GM19351 (cell line): Measurements from ENCODE around the gene SUN5.

Experiments used
- ATAC-seq: cut with Tn5 transposase; IDR thresholded peaks from one replicate; pipeline ENCODE4 v1.9.1; 2021; ENCODE audit warnings: mild to moderate bottlenecking, moderate library complexity; ENCODE audit not compliant: unreplicated experiment

SUN5 gene

DNA sequence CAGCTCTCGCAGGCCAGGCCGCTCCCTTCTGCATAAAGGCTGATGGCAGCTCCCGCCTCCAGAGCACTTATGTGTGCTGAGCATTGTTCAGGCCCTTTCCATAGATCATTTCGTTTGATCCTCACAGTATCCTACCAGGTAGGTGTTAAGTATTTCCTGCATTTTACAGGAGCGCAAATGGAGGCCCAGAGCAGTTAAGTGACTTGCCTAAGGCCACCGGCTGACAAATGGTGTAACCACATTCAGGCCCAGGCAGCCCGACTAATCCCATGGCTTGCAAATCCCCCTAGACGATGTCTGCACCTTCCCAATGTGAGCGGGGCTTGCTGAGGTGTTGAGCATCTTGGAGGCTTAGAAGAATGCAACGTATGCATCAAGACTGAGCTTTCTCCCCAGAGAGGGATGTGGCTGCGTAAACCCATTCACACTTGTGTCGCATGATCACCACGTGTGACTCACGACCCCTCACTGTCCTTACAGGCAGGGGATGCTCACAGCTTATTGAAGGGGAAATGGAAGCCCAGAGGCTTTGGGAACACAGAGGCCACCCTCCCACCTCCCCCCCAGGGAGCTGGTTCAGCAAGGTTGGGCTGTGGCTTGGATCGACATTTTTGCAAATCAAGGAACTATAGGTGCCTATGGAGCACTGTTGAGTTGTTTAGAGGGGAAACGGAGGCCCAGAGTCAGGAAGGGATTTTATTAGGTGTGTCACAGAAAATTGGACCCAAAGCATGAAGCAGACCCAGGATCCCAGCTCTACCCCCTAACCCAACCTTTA is 10.3 kb upstream of the SUN5 start:
- ATAC-seq: no peak

DNA sequence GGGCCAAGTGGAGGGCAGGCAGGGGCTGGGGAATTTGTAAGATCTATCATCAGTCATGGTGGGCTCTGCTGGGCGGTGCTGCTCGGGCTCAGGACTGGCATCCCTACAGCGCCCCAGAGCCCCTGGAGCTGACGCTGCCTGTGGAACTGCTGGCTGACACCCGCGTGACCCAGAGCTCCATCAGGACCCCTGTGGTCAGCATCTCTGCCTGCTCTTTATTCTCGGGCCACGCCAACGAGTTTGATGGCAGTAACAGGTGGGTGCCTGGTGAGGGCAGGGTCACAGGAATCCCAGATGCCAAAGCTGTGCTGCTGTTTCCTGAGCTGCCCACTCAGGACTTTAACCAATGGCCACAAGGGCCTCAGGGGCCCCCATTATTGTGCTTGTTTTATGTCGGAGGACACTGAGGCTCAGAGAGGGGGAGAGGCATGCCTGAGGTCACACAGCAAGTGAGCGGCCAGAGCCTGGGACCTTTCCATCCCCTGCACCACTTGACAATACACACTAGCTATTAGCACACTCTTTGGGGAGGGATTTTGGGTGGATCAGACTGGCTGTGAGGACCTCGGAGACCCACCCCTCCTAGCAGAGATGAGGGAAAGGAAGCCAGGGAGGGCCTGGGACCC is 9.6 kb upstream of the SUN5 start:
- no peak for ATAC-seq

DNA sequence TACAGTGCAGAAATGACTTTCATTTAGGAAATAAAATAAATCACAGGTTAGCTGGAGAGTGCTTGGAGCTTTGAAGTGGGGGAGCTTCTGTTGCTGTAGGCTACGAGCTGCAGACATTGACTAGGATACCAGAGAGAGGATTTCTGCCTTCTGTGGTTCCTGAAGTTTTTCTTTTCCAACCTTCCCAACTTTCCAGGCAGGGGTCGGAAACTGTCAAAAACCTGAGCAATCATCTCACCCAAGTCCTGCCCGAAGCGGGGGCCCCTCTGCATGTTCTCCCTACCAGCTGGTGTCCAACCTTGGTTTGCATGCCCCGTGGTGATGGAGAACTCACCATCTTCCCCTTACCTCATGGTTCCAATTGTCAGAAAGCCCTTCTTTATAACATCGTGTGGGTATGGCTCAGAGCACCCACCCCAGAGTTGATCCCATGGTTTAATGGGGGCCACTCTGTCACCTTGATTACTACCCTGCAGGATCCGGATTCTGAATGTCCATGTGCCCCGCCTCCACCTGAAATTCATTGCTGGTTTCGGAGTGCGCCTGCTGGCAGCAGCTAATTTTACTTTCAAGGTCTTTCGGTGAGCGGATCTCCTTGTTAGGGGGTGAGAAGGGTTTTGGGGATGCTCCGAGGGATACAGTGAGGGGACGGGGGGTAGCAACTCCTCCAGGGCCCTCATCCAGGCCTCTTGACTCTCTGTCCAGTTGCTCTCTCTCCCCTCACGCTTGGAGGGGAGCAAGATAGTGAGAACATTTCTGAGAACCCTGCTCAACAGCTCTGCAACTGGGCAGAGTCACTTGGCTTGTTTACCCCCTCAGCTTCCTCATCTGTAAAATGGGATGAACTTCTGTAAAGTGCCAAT is 8.3 kb upstream of the SUN5 start:
- no peak for ATAC-seq

DNA sequence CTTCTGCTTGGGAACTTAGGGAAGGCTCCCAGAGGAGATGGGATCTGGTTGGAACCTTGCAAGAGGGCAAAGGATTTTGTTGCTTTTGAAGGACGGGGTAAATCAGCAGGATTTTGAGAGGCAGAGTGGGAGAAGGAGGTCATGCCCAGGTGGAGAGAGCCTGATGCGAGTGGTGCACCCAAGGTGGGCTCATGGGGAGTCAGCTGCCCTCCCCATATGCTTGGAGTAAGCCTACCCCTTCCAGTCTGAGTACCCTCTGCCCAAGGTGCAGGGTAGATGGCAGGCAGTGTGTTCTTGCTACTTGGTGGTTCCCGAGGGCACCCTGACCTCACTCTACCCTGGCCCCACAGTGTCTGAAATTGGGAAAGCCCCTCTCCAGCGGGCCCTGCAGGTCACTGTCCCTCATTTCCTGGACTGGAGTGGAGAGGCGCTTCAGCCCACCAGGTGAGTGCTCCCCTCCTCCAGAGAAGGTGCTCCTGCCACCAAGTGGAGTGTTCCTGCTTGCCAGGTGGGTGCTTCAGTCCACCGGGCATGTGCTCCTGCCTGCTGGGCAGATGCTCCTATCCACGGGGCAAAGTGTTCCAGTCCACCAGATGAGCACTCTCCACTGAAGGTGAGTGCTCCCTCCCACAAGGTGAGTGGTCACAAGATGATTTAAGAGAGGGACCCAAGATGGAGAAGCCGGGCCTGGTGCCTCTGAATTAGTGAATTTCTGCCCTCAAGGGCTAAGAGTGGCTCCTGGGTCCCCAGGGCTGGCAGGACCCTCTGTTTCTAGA is 6.6 kb upstream of the SUN5 start:
- no peak for ATAC-seq

DNA sequence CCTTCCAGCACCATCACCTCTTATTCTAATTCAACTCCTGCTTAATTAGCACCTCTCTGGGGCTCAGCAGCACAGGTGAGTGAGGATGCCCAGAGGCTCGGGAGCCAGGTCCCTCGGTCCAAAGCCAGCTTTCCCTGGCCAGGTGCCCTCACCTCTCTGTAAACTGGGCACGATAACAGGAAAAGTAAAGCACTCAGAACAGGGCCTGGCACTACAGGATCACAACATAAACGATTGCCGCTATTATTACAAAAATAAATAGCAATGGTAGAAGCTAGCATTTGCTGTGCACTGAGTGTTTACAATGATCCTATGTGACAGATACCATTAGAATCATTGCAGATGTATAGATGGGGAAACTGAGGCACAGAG is 5.9 kb upstream of the SUN5 start:
- ATAC-seq: no peak

DNA sequence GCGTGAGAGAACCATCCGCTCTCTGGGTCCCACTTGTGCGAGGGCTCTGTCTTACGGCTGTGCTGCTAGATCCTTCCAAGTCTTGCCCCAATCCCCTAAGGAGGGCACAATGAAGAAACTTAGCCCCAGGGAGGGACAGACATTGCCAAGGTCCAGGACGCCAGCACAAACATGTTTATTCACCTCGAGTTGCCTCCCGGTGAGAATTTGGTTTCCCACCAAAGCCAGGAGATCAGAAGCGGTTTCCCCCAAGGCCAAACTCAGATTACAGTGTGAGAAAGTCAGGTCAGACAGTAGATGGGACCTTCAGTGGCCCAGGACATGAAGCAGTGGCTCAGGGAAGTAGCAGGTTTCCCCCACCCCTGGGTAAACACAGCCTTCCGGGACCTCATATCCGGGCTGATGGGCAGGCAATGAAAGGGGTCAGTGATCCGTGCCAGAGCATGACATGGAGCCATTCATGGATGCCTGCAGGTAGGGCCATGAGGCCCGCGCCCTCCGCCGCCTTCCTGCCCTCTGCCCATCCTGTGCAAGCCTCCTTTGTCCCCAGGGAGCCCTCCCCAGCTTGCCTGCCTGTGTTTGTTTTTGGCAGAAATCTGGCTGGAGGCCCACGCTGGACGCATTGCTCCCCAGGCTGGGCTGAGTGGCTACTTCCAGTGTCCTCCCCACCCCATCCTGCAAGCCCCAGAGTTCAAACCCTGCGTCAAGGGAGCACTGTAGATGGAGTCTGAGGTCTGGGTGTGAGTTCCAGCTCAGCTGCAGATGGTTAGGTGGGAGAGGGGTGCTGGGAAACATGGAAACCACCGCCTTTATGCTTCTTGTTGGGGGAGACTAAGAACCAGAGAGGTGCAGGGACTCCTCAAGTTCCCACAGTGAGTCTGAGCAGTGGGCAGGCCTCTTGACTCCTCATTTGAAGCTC is 5.2 kb upstream of the SUN5 start:
- ATAC-seq: no peak

DNA sequence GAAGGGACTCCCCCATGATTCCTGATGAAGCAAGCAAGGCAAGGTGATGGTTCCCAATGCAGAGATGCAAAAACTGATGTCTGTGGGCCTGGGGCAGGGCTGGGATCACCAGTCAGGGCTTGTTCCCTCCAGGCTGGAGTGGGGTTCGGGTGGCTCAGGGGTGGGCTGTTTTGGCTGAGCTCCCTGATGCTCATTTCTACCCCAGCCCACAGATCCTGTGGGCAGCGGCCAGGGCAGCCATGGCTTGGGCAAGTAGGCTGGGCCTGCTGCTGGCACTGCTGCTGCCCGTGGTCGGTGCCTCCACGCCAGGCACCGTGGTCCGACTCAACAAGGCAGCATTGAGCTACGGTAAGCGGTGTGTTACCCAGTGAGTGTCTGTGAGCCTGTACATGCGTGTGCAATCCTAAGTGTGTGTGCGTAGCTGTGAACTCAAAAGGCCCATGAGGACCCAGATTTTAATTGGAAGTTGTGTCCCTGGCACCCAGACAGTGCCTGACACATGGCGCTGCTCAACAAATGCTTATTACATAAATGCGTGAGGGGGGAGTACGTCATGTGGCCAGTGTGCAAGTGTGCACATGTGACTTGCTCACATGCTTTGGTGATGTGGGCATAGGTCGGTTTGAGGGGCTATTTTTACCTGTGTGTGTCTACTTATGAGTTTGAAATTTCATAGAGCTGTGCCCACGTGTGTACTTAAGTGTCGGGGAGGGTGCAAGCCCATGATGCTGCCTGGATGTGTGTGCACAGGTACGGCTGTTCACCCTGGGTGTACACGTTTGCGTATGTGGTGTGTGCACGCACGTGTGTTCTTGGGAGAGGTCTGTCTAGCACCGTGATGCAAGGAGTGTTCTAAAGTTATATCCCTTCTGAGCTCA is 4.3 kb upstream of the SUN5 start:
- ATAC-seq: no peak

DNA sequence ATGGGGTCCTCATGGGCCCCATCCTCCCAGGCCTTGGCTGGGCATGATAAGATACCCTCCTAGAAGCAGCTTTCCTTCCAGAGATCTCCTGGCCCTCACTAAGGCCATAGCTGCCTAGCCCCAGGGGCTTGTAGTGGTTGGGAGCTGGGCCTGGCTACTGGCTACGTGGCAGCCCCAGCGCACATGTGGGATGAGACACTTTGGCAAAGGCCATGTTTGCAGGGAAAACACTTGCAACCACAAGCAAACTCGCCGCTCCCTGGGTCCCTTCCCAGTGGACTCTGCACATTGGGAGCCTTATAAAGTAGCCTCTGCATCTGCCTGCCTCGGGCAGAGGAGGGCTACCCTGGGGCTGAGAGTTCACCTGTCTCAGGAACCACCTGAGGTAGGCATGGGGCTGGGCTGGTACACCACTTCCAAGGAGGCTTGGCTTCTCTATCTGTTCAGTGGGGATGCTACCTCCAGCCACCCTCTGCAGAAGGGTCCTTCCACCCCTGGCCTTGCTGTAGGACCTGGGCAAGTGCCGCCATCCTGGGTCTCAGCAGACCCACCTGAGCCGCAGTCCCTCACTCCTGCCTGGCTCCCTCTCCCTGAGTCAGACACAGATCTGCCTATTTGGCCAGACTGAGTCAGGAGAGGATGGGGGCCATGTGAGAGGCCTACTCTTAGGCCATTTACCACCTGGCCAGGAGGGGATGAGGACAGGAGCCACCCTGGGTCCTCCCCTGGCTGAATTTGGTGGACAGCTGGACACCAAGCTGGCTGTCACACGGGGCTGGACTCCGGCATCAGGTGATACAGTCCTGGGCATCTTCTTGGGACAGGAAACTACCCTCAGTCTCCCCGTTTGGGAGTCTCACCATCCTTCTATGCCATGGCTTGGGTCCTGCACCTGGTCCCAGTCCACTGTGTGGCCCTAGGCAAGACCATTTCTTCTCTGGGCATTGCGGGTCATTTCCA is 3.4 kb upstream of the SUN5 start, which contains the start of gene BPIFB2:
Gene BPIFB2 (plus strand): TSS at position 329 of the 960 bp plus-strand sequence. CDS start 871 bp downstream, outside the sequence.
- no peak for ATAC-seq

DNA sequence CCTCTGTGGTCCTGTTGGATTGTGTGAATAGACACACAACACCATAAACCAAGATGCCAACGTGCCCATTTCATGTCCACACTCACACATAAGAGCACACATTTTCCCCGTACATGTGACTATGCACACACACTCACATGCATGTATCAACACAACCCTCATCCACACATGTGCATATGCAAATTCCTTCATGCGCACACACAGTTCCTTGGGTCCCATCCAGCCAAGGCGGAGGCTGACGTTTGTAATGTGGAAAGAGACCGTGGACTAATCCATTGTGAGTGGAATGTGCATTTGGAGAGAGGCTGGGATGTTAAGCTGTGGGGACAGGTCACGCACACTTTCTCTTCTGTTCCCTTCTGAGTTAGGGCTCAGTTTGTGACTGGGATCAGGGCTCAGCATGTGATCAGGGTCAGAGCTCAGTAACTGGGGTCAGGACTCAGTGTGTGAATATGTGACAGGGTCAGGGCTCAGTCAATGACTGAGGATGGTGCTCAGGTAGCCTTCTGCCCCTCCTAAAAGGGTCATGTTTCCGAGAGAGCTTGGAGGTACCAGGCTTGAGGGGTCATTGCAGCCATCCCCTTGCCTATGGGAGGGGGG is 2.6 kb upstream of the SUN5 start:
- ATAC-seq: no peak

DNA sequence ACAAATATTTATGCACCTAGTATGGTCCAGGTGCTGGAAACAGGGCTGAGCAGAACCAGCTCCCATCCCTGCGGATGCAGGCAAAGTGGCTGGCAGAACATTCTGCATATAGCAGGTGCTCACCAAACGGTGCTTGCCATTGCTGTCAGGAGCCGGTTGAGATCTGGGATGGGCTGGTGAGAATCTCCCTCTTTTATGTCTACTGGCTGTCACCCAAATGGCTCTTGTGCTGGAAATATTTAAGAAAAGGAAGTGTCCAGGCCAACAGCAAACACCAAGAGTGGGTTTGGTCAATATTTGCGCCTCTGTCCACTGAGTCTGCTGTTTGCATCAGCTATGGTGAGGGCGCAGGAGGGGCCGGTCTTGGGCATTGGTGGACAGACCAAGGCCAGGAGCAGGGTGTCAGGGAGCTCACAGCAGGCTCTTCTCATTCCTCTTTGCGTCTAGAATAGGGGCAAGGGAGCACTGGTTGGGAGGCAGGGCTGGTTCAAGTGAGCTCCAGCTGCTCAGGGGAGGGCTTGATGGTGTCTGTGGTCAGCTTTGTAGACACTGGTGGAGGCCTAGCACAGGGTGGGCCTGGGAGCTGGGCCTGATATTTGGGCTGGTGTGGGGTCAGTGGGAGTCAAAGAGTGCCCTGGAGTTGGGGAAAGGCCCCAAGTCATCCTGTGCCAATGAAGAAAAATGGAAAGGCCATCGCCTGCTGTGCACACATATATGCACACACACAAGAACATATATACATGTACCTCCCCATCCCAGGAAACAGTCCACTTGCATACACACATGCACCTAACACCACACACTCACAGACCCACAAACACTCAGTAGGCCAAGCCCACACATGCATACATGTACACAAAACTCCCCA is 1.9 kb upstream of the SUN5 start:
- ATAC-seq: no peak

DNA sequence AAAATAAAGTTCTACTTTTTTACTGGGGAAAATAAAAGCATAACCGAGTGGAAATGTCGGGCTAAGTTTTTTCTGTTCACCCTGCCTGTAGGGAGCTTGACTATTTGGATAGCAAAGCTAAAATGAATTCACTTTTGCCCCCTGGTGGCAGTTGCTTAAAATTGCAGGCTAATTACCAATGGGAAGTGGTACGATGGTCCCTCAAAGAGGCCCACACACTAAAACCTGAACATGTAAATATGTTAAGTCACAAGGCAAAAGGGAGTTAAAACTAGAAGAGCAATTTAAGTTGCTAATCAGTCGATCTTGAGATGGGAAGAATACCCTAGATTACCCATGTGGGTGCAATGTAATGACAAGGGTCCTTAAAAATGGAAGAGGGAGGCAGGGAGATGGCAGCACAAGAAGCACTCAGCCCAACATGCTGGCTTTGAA is 916 bp upstream of the SUN5 start:
- ATAC-seq: no peak

DNA sequence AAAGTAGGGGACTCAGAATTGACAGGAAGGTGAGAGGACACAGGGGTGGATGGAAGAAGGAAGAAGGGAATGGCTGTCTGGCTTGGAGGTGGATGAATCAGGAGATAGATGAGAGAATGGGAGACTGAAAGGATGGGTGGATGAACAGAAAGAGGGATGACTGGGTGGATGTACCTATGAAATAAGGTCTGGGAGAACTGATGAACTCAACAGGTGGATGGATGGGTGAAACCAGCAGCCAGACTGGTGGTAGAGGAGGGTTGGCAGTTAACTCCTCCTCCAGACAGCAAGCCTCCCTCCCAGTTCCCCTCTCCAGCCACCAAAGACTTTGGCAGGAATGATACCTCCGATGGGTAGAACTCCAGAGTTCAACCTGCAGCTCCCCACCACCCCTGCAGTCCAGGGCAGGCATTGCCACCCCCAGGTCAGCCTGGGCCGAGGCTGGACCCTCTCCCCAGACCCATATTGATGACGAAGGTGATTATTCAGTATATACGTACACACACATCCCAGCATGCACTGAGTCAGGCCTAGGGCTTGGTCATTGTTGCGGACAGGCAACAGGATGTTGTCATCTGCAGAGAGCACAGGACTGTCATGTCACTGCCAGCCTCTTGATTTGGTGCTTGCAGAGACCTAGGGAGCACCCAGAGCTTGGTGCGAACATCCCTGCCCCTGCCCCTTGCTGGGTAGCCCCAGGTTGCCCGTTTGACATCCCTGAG is 2.0 kb downstream of the SUN5 start:
- no peak for ATAC-seq

DNA sequence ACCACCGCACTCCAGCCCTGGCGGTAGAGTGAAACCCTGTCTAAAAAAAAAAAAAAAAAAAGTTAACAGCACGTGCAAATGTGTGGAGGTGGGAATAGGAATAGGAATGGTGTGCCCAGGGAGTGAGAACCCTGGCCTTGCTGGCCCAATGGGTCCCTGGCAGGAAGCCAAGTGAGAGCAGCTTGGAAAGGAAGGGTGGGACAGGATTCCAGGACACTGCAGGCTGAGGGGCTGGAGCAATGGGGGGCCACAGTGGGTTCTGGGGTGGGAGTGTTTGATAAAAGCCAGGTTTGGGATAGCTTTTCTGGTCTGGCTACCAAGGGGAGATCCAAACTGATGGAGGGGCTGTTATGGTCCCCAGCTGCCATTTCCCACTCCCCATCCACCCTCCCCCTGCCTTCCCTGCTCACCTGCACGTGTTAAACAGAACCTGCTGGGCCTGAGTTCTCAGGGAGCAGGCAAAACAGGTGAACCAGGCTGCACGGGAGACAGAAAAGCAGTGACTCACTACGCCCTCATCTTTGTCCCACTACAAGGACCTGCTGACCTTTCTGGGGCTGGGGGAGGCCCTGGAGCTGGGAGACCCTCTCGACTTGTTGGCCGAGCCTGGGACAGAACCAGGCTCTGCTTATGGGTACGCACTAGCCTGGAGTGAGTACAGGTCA is 3.3 kb downstream of the SUN5 start:
- no peak for ATAC-seq

DNA sequence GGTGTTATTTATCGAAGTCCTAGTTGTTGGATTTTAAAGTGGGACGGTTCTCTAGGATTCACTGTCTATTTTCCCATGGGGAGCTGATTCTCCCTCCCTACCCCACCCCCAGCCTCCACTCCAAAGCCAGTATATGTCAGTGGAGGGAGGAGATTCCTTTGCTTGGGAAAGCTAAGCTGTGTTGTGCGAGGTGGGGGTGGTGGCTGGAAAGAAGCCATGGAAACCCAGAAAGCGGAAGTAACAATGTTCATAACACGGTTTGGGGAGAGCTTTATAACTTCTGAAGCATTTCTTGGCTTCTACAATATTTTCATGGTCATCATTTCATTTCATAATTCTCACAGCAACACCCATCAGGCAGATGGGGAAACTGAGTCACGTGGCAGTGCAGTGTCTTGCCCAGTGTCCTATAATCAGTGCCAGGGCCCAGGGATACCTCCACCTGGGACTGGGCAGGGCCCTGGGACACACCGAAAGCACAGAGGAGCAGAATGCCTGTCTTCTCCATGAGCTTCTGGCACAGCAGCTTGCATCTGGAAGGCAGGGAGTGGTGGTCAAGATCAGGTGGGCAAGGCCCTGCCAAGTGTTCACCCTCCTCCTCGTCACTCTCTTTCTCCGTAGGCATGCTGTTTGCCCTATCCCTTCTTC is 4.5 kb downstream of the SUN5 start:
- ATAC-seq: no peak

DNA sequence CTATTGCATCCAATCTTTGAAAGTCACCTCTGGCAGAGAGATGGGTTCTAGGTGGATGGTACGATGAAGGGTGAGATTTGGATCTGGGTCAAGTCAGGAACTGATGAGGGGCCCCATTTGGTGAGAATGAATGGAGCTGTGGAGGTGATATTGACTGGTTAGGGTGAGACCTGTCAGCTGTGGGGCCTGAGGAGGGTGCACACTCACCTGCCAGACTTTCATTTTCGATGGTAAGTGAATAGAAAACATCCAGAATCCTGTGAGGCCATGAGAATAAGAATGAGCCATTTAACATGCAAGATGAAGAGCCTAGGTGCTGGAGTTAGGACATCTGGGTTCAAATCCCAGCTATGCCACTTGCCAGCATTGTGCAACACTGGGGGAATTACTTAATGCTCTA is 6.8 kb downstream of the SUN5 start:
- ATAC-seq: no peak
